ENCODE results near the gene PEAK1.

GRCh38 chr15:77456746-77457145 lies 36.8 kb upstream of the PEAK1 start:
- TF ChIP-seq POLR2A (IDR thresholded peaks at IDR 0.05) (no peak), CTCF (IDR thresholded peaks at IDR 0.05) (no peak)
